HG03558 (cell line): Measurements from ENCODE around the gene MAPK1.
"Not testable (repeated sequence)": the region's sequence is repeated elsewhere in the genome, so short reads cannot be mapped to it uniquely, and the experiment has no call there.

ENCODE experiments used
- ATAC-seq: cut with Tn5 transposase; IDR thresholded peaks from one replicate; pipeline ENCODE4 v1.9.1; 2021; ENCODE audit warnings: moderate number of reproducible peaks; ENCODE audit not compliant: unreplicated experiment; ENCODE audit errors: extremely low read depth

Gene MAPK1

GRCh38 chr22:21882754-21883333, 15.4 kb upstream of the MAPK1 start:
- not testable (repeated sequence) for ATAC-seq

- no peak for ATAC-seq
These were observed 14.7 kb upstream of the MAPK1 start for GRCh38 chr22:21881841-21882753.

GRCh38 chr22:21876486-21877176, 9.2 kb upstream of the MAPK1 start:
- ATAC-seq, result no peak

- ATAC-seq, result not testable (repeated sequence)
These were observed 7.5 kb upstream of the MAPK1 start for GRCh38 chr22:21874953-21875352.

- ATAC-seq, result no peak
These were observed 6.2 kb upstream of the MAPK1 start for GRCh38 chr22:21873619-21874018.

- ATAC-seq, result not testable (repeated sequence)
These were observed 5.3 kb upstream of the MAPK1 start for GRCh38 chr22:21872741-21873140.

GRCh38 chr22:21868651-21869050, 1.2 kb upstream of the MAPK1 start:
- no peak for ATAC-seq

GRCh38 chr22:21866833-21867527, 465 bp downstream of the MAPK1 start:
- peak; percentile 21 for ATAC-seq

GRCh38 chr22:21865041-21865440, 2.4 kb downstream of the MAPK1 start:
- no peak for ATAC-seq

GRCh38 chr22:21862386-21863245, 4.8 kb downstream of the MAPK1 start:
- no peak for ATAC-seq

GRCh38 chr22:21861851-21862250, 5.6 kb downstream of the MAPK1 start:
- ATAC-seq, result no peak

- ATAC-seq, result no peak
These were observed 6.1 kb downstream of the MAPK1 start for GRCh38 chr22:21861264-21861848.

- no peak for ATAC-seq
These were observed 6.9 kb downstream of the MAPK1 start for GRCh38 chr22:21860491-21861039.

GRCh38 chr22:21858025-21858764, 9.2 kb downstream of the MAPK1 start:
- no peak for ATAC-seq

- no peak for ATAC-seq
These were observed 9.9 kb downstream of the MAPK1 start for GRCh38 chr22:21857481-21857914.

- ATAC-seq, result no peak
These were observed 10.6 kb downstream of the MAPK1 start for GRCh38 chr22:21856868-21857267.

GRCh38 chr22:21856197-21856596, 11.2 kb downstream of the MAPK1 start:
- no peak for ATAC-seq

GRCh38 chr22:21855676-21856075, 11.8 kb downstream of the MAPK1 start:
- no peak for ATAC-seq
